ENCODE measurements around the gene SLC35E3.

DNA sequence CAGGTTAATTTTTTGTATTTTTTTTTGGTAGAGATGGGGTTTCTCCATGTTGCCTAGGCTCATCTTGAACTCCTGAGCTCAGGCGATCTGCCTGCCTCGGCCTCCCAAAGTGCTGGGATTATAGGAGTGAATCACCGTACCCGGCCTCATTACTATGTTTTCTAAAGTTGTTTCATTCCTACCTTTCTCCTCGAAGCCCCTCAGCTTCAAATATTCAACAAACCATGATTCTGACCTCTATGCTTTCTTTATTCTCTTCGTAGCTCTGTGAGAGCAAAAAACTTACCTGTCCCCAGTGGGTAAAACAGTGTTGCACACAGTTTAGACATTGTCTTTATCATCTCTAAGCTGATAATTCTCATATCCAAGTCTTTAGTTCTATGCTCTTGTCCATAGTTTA is 35.8 kb downstream of the SLC35E3 start:
- TF ChIP-seq, protein P1, sequence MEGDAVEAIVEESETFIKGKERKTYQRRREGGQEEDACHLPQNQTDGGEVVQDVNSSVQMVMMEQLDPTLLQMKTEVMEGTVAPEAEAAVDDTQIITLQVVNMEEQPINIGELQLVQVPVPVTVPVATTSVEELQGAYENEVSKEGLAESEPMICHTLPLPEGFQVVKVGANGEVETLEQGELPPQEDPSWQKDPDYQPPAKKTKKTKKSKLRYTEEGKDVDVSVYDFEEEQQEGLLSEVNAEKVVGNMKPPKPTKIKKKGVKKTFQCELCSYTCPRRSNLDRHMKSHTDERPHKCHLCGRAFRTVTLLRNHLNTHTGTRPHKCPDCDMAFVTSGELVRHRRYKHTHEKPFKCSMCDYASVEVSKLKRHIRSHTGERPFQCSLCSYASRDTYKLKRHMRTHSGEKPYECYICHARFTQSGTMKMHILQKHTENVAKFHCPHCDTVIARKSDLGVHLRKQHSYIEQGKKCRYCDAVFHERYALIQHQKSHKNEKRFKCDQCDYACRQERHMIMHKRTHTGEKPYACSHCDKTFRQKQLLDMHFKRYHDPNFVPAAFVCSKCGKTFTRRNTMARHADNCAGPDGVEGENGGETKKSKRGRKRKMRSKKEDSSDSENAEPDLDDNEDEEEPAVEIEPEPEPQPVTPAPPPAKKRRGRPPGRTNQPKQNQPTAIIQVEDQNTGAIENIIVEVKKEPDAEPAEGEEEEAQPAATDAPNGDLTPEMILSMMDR (conservative IDR thresholded peaks at IDR 0.05) = no peak
- no peak for TF ChIP-seq ZFX (IDR thresholded peaks at IDR 0.05)
